ENCODE data around the gene ZNF91. TPM values are rescaled to one million over a fixed set of nuclear protein-coding genes. Genes with fewer than 3 reads are reported as not detected.
A peak's percentile ranks its signal among the peaks of the same experiment; 100 is the strongest.

ZNF91 gene
- total and polyA plus RNA-seq, 10 of the 15 experiments (the other 5 are each of a cell fraction or from before 2014, with no cell fraction given) = 4.6 to 31.1 (median 11.3) TPM

- TF ChIP-seq HDAC6 (IDR thresholded peaks at IDR 0.05; ENCODE audit: unreplicated experiment) = no peak
- TF ChIP-seq SREBF1 (IDR thresholded peaks at IDR 0.05; ENCODE audit: low read length) = no peak
- TF ChIP-seq PBX3 (IDR thresholded peaks at IDR 0.05; ENCODE audit: insufficient replicate concordance, low read depth, low read length) = no peak
- no peak for TF ChIP-seq YY1 (IDR thresholded peaks at IDR 0.05; ENCODE audit: low read depth, low read length)
These were observed 42.6 kb upstream of the ZNF91 start (continued) for GRCh38 chr19:23437901-23438300.

GRCh38 chr19:23436944-23437343 lies 41.7 kb upstream of the ZNF91 start:
- Histone ChIP-seq H3K36me3 (ENCODE audit: control insufficient read depth in 2 of 2, insufficient read depth in 2 of 2, low read length in 1 of 2) (no peaks in the 10 kb centered on the region), H2AFZ (ENCODE audit: control insufficient read depth, low read depth, low read length) (no peak overlapping the region), H3K27ac (ENCODE audit: control insufficient read depth, insufficient read depth) (no peak overlapping the region), H3K4me3 (no peak overlapping the region), H3K4me1 (ENCODE audit: control insufficient read depth, insufficient read depth, low read length) (no peaks in the 10 kb centered on the region), H3K4me2 (ENCODE audit: control insufficient read depth, insufficient read depth) (no peak overlapping the region), H4K20me1 (ENCODE audit: control insufficient read depth, insufficient read depth) (no peaks in the 10 kb centered on the region), H3K79me2 (ENCODE audit: control insufficient read depth, insufficient read depth, low read length) (no peaks in the 10 kb centered on the region), H3K9ac (ENCODE audit: control insufficient read depth, insufficient read depth, low read length) (no peak overlapping the region), H3K27me3 (replicated peaks in 1 of 2; ENCODE audit: control insufficient read depth in 2 of 2, insufficient read depth in 2 of 2, low read length in 1 of 2) (no peaks in the 10 kb centered on the region), H3K9me3 (replicated peaks; ENCODE audit: control insufficient read depth, insufficient read depth, low read length) (no peaks in the 10 kb centered on the region; the same call in 2 of the 3 replicates)
- 25% methylated on average over 4 of the region's 4 CpGs for WGBS (ENCODE audit: insufficient coverage, insufficient replicate concordance, low lambda C conversion rate, missing lambda C conversion rate)
- ATAC-seq = no peak
- no peak for FAIRE-seq
- DNase-seq (ENCODE audit: low read depth, low spot score) = no peak
- ChIA-PET RAD21 (ENCODE audit: unreplicated experiment) (no interaction called here), POLR2A (no interaction called here), CTCF (no interaction called here), SMC1A (ENCODE audit: uncharacterized antibody, unreplicated experiment) (no interaction called here)
- peak in 2 of 3 experiments; percentile 9 to 12; a peak in 1 of 6 replicates for TF ChIP-seq CTCF (IDR thresholded peaks at IDR 0.05 in 2 of 3, conservative IDR thresholded peaks at IDR 0.05 in 1 of 3; ENCODE audit: control insufficient read depth in 2 of 3, extremely low read depth in 1 of 3, insufficient read depth in 1 of 3, low read depth in 3 of 3, low read length in 3 of 3)
- no peak for TF ChIP-seq JUNB (IDR thresholded peaks at IDR 0.05)
- intact Hi-C loops (cut with micrococcal nuclease; ENCODE audit: unreplicated experiment) = no loop called here
- no TSS peak for BruUV-seq (replicated peaks)
- in situ Hi-C loops (cut with MboI) = no loop called here
